Breast epithelium (tissue), 4 donors: ENCODE results near the gene EVA1A. TPM values are rescaled to one million over a fixed set of nuclear protein-coding genes. Genes with fewer than 3 reads are reported as not detected.

ENCODE experiments used
- DNase-seq, 2 donors: peaks; one replicate each; pipeline ENCODE4 v3.0.0-alpha.2; 2019; ENCODE audit warnings: low spot score in 2 of 2
- H3K27ac ChIP-seq, 2 donors: fragments of 200-600 bp; sonication (generic) in 1 of 2; one replicate each; pipeline ENCODE4 v1.5.1; 2016 to 2019; ENCODE audit warnings: mild to moderate bottlenecking in 1 of 2
- H3K27me3 ChIP-seq, 2 donors: fragments of 200-600 bp; sonication (generic) in 1 of 2; one replicate each; pipeline versions ENCODE4 v1.5.1 to v1.6.0; 2017 to 2019; ENCODE audit warnings: control low read depth in 1 of 2, mild to moderate bottlenecking in 1 of 2
- H3K36me3 ChIP-seq: fragments of 200-600 bp; one replicate; pipeline ENCODE4 v1.5.1; 2019
- H3K4me1 ChIP-seq, 2 donors: fragments of 200-600 bp; sonication (generic); one replicate each; pipeline ENCODE4 v1.5.1; 2016 to 2019; ENCODE audit warnings: control low read depth in 1 of 2
- H3K4me3 ChIP-seq, 3 donors: fragments of 200-600 bp; sonication (generic); 1 replicate in 2 of 3; 2 replicates in 1 of 3; pipeline ENCODE4 v1.5.1; 2016 to 2019; ENCODE audit warnings: mild to moderate bottlenecking in 3 of 3, moderate library complexity in 2 of 3
- H3K9me3 ChIP-seq, 2 donors: fragments of 200-600 bp; sonication (generic) in 1 of 2; one replicate each; pipeline ENCODE4 v1.5.1; 2016 to 2019; ENCODE audit warnings: control low read depth in 1 of 2
- CTCF ChIP-seq, 3 donors: fragments of 450-650 bp; IDR thresholded peaks; one replicate each; pipeline ENCODE4 v1.5.1; 2016 to 2017; ENCODE audit warnings: antibody characterized with exemption in 3 of 3, mild to moderate bottlenecking in 3 of 3, moderate library complexity in 3 of 3
- POLR2A ChIP-seq: fragments of 450-650 bp; IDR thresholded peaks from one replicate; pipeline ENCODE4 v1.6.1; 2016; ENCODE audit warnings: antibody characterized with exemption, mild to moderate bottlenecking, moderate library complexity
- POLR2AphosphoS5 ChIP-seq, 3 donors: sonication (generic); formaldehyde crosslinking; IDR thresholded peaks; one replicate each; pipeline ENCODE4 v1.6.1; 2017; ENCODE audit warnings: antibody characterized with exemption in 3 of 3
- intact Hi-C: fragments of 100-400 bp; cut with DNase I; formaldehyde crosslinking; loops from one replicate; pipeline ENCODE4 v1.15.1; 2023; ENCODE audit warnings: low total_unique reads
- total RNA-seq, 3 donors: library from RNA; depleted of rRNA; stranded (reverse); fragments of >200 nt; gene quantifications; one replicate each; pipeline ENCODE4 v1.1.0, GENCODE V29; 2016

EVA1A gene
- total RNA-seq, 3 donors from 2014 or later: 5.2 to 10.4 TPM; not detected in 1

GRCh38 chr2:75456111-75456510, 104.6 kb downstream of the EVA1A start:
- Histone ChIP-seq H3K4me1 (no peaks in the 10 kb centered on the region), H3K9me3 (no peaks in the 10 kb centered on the region), H3K27ac (no peak overlapping the region), H3K36me3 (no peaks in the 10 kb centered on the region), H3K27me3 (no peaks in the 10 kb centered on the region), H3K4me3 (no peak overlapping the region)
- no peak for DNase-seq
- intact Hi-C loops: no loop called here
- TF ChIP-seq POLR2AphosphoS5 (IDR thresholded peaks at IDR 0.05) (no peak), POLR2A (no peak), CTCF (IDR thresholded peaks at IDR 0.05) (no peak)

GRCh38 chr2:75454241-75454620, 106.5 kb downstream of the EVA1A start:
- intact Hi-C loops: no loop called here
- no peaks in the 10 kb centered on the region for H3K36me3 ChIP-seq

GRCh38 chr2:75453384-75454240, 107.1 kb downstream of the EVA1A start:
- intact Hi-C loops: no loop called here

More at GRCh38 chr2:75454241-75454620, 106.5 kb downstream of the EVA1A start:
- Histone ChIP-seq H3K4me3 (no peak overlapping the region), H3K27me3 (no peaks in the 10 kb centered on the region), H3K4me1 (no peaks in the 10 kb centered on the region), H3K27ac (no peak overlapping the region), H3K9me3 (peaks cover 2 to 9% of the 10 kb centered on the region in 2 donors)
- TF ChIP-seq CTCF (IDR thresholded peaks at IDR 0.05) (no peak), POLR2A (no peak), POLR2AphosphoS5 (IDR thresholded peaks at IDR 0.05) (no peak)
- DNase-seq: no peak

GRCh38 chr2:75450068-75450467, 110.7 kb downstream of the EVA1A start:
- intact Hi-C loops: no loop called here
- peaks cover 4 to 9% of the 10 kb centered on the region in 2 donors for H3K9me3 ChIP-seq
- H3K4me3 ChIP-seq: no peak overlapping the region
- H3K36me3 ChIP-seq: no peaks in the 10 kb centered on the region
- no peaks in the 10 kb centered on the region for H3K27me3 ChIP-seq
- no peak for DNase-seq
- H3K4me1 ChIP-seq: no peaks in the 10 kb centered on the region
- TF ChIP-seq POLR2A: no peak
- TF ChIP-seq POLR2AphosphoS5 (IDR thresholded peaks at IDR 0.05): no peak
- TF ChIP-seq CTCF (IDR thresholded peaks at IDR 0.05): no peak
- H3K27ac ChIP-seq: no peak overlapping the region

More at GRCh38 chr2:75453384-75454240, 107.1 kb downstream of the EVA1A start:
- no peaks in the 10 kb centered on the region for H3K4me1 ChIP-seq
- no peaks in the 10 kb centered on the region for H3K27me3 ChIP-seq
- TF ChIP-seq POLR2AphosphoS5 (IDR thresholded peaks at IDR 0.05) (no peak), POLR2A (no peak), CTCF (IDR thresholded peaks at IDR 0.05) (no peak)
- no peaks in the 10 kb centered on the region for H3K36me3 ChIP-seq
- H3K27ac ChIP-seq: no peak overlapping the region
- no peak for DNase-seq
- peaks cover 4 to 9% of the 10 kb centered on the region in 2 donors for H3K9me3 ChIP-seq
- H3K4me3 ChIP-seq: no peak overlapping the region

GRCh38 chr2:75447176-75447575, 113.6 kb downstream of the EVA1A start:
- no peak for TF ChIP-seq POLR2A
- no peak for TF ChIP-seq CTCF (IDR thresholded peaks at IDR 0.05)
- TF ChIP-seq POLR2AphosphoS5 (IDR thresholded peaks at IDR 0.05): no peak
- Histone ChIP-seq H3K36me3 (no peaks in the 10 kb centered on the region), H3K4me1 (no peaks in the 10 kb centered on the region), H3K4me3 (no peak overlapping the region), H3K27ac (no peak overlapping the region), H3K9me3 (peaks cover 4 to 9% of the 10 kb centered on the region in 2 donors), H3K27me3 (no peaks in the 10 kb centered on the region)
- intact Hi-C loops: no loop called here
- DNase-seq: no peak
